ENCODE results near the gene OPRM1.

The OPRM1 gene

DNA sequence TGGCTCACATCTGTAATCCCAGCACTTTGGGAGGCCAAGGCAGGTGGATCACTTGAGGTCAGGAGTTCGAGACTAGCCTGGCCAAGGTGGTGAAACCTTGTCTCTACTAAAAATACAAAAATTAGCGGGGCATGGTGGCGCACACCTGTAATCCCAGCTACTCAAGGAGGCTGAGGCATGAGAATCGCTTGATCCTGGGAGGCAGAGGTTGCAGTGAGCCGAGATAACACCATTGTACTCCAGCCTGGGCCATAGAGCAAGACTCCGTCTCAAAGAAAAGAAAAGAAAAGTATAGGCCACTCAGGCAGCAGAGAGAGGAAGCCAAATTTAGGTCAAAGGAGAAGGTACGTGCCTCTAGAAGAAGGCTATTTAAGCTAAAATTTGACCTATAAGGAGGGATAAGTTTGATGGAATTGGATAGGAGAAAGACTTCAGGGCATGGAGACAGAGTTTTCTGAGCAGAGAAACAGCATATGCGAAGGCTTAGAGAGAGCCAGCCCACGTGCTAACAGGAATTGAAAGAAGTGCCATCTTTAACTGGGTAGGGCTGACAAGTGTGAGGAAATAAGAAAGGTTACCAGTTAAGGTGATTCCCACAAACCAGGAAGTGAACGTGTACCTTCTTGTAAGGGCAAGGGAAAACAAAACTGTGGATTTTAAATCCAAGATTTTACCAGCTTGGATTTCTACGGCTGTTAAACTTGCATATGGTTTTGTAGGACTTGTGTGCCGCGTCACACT, 203.7 kb downstream of the OPRM1 start:
- no peak for TF ChIP-seq FOXP2 (optimal IDR thresholded peaks at IDR 0.05; ENCODE audit: borderline replicate concordance, extremely low read depth, extremely low read length, insufficient read depth)
- no peak for TF ChIP-seq SIN3A (IDR thresholded peaks at IDR 0.05; ENCODE audit: borderline replicate concordance, insufficient read depth, low read length)
- no peak for TF ChIP-seq TAF1 (IDR thresholded peaks at IDR 0.05; ENCODE audit: borderline replicate concordance, insufficient read depth, low read length)
- no peak for TF ChIP-seq POLR2AphosphoS5 (IDR thresholded peaks at IDR 0.05; ENCODE audit: low read depth, low read length)
- TF ChIP-seq, protein P1, sequence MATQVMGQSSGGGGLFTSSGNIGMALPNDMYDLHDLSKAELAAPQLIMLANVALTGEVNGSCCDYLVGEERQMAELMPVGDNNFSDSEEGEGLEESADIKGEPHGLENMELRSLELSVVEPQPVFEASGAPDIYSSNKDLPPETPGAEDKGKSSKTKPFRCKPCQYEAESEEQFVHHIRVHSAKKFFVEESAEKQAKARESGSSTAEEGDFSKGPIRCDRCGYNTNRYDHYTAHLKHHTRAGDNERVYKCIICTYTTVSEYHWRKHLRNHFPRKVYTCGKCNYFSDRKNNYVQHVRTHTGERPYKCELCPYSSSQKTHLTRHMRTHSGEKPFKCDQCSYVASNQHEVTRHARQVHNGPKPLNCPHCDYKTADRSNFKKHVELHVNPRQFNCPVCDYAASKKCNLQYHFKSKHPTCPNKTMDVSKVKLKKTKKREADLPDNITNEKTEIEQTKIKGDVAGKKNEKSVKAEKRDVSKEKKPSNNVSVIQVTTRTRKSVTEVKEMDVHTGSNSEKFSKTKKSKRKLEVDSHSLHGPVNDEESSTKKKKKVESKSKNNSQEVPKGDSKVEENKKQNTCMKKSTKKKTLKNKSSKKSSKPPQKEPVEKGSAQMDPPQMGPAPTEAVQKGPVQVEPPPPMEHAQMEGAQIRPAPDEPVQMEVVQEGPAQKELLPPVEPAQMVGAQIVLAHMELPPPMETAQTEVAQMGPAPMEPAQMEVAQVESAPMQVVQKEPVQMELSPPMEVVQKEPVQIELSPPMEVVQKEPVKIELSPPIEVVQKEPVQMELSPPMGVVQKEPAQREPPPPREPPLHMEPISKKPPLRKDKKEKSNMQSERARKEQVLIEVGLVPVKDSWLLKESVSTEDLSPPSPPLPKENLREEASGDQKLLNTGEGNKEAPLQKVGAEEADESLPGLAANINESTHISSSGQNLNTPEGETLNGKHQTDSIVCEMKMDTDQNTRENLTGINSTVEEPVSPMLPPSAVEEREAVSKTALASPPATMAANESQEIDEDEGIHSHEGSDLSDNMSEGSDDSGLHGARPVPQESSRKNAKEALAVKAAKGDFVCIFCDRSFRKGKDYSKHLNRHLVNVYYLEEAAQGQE (IDR thresholded peaks at IDR 0.05; ENCODE audit: insufficient read depth in 1 of 2, low read depth in 2 of 2, low read length in 2 of 2), result no peak

DNA sequence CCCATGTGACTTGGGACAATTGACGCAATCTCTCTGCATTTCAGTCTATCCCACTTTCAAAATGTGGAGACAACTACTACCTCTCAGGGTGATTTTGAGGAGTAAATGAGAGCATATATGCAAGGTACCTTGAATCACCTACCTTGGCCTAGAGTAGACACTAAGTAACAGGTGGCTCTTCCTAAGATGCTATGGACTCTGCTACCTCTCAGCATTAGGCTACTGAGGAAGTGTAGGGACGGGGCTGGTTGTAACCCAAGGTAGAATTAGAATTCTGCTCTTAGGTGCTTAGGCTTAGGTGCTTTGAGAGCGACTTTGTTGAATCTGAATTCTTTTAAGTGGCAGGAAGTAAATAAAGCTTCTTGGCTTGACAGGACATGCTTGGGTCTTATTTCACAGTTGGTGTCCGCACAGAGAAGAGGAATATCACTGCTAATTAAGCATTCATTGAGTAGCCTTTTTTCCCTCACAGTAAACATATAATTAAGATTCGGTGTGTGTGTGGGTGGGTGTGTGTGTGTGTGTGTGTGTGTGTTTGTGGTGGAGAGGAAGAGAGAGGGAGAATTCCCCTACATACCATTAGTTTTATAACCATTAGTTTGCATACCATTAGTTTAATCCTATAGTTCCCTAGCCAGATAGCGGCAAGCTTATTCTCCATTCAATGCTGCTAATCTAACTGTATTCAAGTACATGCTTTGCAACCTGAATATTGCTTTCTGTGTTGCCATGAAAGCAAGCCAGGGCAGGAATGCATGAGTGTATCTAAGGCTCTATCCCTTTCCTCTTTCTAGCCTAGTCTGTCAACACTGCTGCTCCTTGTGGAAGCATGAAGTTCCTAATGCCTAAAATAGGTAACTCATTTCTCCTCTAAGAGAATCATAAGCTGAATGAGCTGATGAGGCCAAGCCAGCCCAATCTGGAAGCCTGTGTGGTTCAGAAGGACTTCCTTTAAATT, 205.0 kb downstream of the OPRM1 start:
- TF ChIP-seq, protein P1 (IDR thresholded peaks at IDR 0.05; ENCODE audit: insufficient read depth in 1 of 2, low read depth in 2 of 2, low read length in 2 of 2), result no peak
- no peak for TF ChIP-seq TAF1 (IDR thresholded peaks at IDR 0.05; ENCODE audit: borderline replicate concordance, insufficient read depth, low read length)
- no peak for TF ChIP-seq SIN3A (IDR thresholded peaks at IDR 0.05; ENCODE audit: borderline replicate concordance, insufficient read depth, low read length)
- TF ChIP-seq FOXP2 (optimal IDR thresholded peaks at IDR 0.05; ENCODE audit: borderline replicate concordance, extremely low read depth, extremely low read length, insufficient read depth), result no peak
- TF ChIP-seq POLR2AphosphoS5 (IDR thresholded peaks at IDR 0.05; ENCODE audit: low read depth, low read length), result no peak

DNA sequence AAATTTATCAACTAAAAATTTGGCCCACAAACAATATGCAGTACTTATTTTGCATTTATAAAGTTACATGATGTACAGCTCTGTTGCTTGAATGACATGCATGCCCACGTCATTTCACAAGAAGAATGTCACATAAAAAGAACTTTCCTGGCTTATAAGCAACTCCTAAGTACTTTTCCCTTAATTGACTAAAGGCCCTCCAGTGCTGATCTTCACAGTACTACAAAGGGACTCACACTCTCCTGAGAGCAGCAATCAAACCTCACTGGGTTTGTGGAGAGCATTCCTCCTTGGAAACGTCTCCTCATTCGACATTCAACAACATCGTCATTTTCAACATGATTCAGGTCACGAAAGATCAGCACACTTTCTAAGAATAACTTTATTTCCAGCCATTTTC, 206.5 kb downstream of the OPRM1 start:
- no peak for TF ChIP-seq TAF1 (IDR thresholded peaks at IDR 0.05; ENCODE audit: borderline replicate concordance, insufficient read depth, low read length)
- TF ChIP-seq, protein P1 (IDR thresholded peaks at IDR 0.05; ENCODE audit: insufficient read depth in 1 of 2, low read depth in 2 of 2, low read length in 2 of 2), result no peak
- TF ChIP-seq FOXP2 (optimal IDR thresholded peaks at IDR 0.05; ENCODE audit: borderline replicate concordance, extremely low read depth, extremely low read length, insufficient read depth), result no peak
- TF ChIP-seq POLR2AphosphoS5 (IDR thresholded peaks at IDR 0.05; ENCODE audit: low read depth, low read length), result no peak
- TF ChIP-seq SIN3A (IDR thresholded peaks at IDR 0.05; ENCODE audit: borderline replicate concordance, insufficient read depth, low read length), result no peak

DNA sequence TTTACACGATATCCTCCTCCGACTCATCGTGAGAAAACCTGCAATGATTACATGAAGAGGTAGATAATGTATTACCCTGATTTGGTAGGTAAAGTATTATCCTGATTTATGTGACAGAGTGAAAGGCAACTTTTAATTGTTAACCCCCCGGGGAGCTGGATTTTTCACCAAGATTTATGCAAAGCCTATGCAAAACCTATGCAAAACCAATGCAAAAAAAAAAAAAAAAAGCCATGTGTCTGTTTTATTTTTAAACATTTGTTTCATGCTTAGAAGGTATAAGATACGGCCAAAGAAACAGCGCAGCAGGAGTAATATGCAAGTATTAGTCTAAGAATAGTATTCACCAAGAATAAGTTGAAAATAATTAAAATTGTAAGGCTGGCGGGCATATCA, 207.7 kb downstream of the OPRM1 start:
- TF ChIP-seq, protein P1 (IDR thresholded peaks at IDR 0.05; ENCODE audit: insufficient read depth in 1 of 2, low read depth in 2 of 2, low read length in 2 of 2), result no peak
- TF ChIP-seq POLR2AphosphoS5 (IDR thresholded peaks at IDR 0.05; ENCODE audit: low read depth, low read length) (no peak), TAF1 (IDR thresholded peaks at IDR 0.05; ENCODE audit: borderline replicate concordance, insufficient read depth, low read length) (no peak), FOXP2 (optimal IDR thresholded peaks at IDR 0.05; ENCODE audit: borderline replicate concordance, extremely low read depth, extremely low read length, insufficient read depth) (no peak), SIN3A (IDR thresholded peaks at IDR 0.05; ENCODE audit: borderline replicate concordance, insufficient read depth, low read length) (no peak)
